Activated CD8-positive, alpha-beta memory T cell treated with anti-CD3 and anti-CD28 coated beads, Interleukin-2, amount 50 U/mL, for 1 hour (primary cell): Measurements from ENCODE around the gene MMP13.
"Not testable (repeated sequence)": the region's sequence is repeated elsewhere in the genome, so short reads cannot be mapped to it uniquely, and the experiment has no call there.

Experiments used
- DNase-seq: peaks from one replicate; pipeline ENCODE4 v3.0.0-alpha.2; 2020; ENCODE audit errors: extremely low read depth

The MMP13 gene

GRCh38 chr11:102935514-102935913, 20.0 kb downstream of the MMP13 start:
- DNase-seq: no peak

DNA sequence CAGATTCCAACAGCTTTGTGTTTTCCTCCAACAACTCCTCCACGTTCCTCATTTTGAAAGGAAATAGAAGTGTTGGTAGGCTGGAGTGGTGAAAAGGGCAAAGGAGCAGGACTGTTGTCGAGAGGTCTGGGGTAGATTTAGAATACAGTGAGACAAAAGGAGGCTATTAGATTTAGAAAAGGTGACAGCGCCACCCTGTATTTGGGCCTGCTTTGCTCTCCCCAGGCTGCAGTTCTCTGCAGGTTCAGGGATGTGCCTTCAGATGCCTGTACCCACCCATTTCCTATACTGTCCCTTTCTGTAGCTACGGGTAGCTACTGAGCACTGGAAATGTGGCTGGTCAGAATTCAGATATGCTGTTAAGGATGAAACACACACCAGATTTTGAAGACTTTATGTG, 20.8 kb downstream of the MMP13 start:
- DNase-seq: no peak

DNA sequence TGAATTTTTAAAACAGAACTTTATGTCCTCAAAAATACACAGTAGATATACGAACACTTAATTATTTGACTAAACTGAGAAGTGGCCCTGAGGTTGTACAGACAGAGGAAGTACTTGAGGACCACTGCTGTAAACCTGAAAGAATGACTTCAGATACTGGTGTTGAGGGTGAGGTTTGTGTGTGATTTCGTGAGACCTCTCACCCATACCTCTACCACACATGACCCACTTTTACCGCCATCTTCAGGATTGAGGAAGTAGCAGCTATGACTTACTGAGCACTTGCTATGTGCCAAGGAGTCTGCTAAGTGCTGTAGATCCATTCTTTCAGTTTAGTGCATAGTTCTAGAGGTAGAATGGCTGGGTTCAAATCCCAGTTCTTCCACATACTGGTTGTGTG, 21.9 kb downstream of the MMP13 start:
- DNase-seq: no peak

DNA sequence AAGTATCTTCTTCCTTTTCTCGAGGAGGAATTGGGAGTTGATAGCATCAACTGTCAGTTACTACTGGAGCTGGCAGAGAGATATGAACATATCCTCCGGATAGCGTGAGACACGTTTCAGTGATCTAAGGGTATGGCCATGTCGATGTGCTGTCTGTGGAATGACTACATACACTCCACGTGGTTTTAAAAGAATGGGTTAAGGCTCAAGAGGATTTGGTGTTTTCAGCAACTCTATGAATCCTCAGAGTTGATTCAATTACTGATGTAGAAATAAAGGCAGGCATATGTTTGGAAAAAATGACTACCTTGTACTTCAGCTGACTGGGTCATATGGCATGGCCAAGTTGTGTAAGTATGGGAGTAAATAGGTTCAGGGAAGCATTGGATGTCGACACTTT, 22.9 kb downstream of the MMP13 start:
- no peak for DNase-seq

GRCh38 chr11:102930451-102930850, 25.1 kb downstream of the MMP13 start:
- no peak for DNase-seq

DNA sequence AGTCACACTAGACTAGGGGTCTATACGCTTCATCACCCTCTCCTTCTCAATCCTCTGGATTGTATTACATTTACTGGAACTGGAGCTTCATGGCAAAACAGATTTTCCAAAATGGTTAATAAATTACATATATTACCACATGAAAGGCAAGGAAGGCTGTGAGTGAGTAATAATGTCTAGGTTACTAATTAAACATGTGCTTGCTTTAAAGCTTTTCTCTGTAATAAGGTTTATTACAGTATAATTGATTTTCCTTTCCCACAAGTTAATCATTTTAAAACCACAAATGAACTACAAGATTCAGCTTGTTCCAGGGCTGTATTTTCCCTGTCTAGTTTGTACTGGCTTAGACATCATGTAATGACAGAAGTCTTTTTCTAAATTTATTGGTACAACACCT, 25.6 kb downstream of the MMP13 start:
- no peak for DNase-seq

DNA sequence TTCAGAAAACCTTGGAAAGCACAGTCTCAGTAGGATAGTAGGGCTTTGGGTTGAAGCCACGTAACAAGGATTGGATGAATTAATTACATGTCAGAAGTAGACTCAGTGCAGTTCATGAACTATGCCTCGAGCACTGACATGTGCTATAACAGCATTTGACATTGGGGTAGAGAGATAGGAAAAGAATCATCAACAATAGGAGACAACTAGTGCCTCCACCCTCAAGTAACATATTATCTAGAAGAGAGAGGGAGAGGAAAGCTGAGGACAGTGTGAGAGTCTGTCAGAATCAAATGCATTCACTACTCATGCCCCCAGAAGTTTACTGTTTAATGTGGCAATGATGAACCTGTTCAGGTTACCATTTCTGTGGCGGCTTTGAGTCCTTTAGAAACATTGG, 26.4 kb downstream of the MMP13 start:
- DNase-seq: no peak

DNA sequence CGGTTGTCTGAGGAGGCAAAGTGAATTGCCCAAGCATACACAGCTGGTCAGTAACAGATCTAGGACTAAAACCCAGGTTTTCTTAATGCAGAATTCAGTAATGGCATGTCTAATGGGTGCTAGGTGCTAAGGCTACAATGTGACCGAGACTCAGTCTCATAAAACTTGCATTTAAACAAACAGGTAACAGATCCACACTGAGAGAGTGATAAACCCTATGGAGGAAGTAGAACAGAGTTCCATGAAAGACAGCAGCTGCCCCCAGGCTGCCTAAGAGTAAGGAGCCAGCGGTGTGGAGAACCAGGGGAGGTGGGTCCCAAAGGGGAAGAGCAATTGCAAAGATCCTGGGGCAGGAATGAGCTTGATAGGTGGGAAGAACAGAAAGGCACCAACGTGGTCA, 27.3 kb downstream of the MMP13 start:
- DNase-seq: no peak

DNA sequence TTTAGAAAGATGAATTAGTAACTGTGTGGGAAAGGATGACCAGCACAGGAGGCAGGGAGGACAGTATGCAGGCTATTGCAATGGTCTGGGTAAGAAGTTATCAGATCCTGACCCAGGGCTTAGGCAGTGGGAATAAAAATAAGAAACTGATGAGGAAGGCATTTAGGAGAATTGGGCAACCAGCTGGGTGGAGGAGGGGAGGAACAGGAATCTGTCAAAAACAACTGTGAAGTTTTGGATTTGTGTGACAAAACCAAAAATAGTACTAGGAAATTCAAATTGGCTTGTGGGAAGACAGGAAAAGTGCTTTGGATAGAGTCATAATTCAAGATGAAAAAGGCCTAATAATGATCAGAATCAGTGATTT, 27.9 kb downstream of the MMP13 start:
- DNase-seq: no peak

GRCh38 chr11:102926961-102927623, 28.4 kb downstream of the MMP13 start:
- no peak for DNase-seq

GRCh38 chr11:102926517-102926916, 29.0 kb downstream of the MMP13 start:
- no peak for DNase-seq

- no peak for DNase-seq
Measured at GRCh38 chr11:102925988-102926387, 29.5 kb downstream of the MMP13 start.

GRCh38 chr11:102924851-102925380, 30.6 kb downstream of the MMP13 start:
- no peak for DNase-seq

GRCh38 chr11:102921587-102922220, 33.8 kb downstream of the MMP13 start:
- no peak for DNase-seq

- no peak for DNase-seq
Measured at GRCh38 chr11:102920118-102920684, 35.3 kb downstream of the MMP13 start.

DNA sequence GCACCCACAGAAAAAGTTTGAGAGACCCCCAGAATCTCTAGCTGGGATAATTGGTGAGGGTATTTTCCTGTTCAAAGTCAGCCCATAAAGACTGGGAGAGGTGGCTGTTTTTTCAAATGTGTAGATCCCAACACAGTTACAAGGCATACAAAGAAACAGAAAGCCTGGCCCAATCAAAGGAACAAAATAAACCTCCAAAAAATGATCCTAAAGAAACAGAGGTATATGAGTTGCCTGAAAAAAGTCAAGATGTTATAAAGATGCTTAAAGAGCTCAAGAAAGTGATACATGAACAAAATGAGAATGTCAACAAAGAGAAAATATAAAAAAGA, 40.5 kb downstream of the MMP13 start:
- DNase-seq: no peak

GRCh38 chr11:102914238-102915043, 41.1 kb downstream of the MMP13 start:
- DNase-seq: no peak

DNA sequence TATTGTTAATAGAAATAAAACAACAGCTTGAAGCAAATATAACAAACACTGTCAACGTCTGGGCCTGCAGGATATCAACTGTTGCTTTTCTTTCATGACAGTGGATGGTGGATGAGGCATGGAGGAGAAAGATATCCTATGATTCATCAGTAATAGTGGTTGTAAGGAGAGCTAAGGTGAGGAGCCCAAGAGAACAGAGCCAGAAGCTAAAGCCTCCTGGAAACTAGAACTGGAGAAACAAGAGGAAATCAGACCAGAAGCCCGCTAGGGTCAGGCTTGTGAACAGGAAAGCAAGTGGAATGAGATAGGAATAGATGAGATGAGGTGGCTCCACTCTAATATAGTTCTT, 43.1 kb downstream of the MMP13 start:
- no peak for DNase-seq

DNA sequence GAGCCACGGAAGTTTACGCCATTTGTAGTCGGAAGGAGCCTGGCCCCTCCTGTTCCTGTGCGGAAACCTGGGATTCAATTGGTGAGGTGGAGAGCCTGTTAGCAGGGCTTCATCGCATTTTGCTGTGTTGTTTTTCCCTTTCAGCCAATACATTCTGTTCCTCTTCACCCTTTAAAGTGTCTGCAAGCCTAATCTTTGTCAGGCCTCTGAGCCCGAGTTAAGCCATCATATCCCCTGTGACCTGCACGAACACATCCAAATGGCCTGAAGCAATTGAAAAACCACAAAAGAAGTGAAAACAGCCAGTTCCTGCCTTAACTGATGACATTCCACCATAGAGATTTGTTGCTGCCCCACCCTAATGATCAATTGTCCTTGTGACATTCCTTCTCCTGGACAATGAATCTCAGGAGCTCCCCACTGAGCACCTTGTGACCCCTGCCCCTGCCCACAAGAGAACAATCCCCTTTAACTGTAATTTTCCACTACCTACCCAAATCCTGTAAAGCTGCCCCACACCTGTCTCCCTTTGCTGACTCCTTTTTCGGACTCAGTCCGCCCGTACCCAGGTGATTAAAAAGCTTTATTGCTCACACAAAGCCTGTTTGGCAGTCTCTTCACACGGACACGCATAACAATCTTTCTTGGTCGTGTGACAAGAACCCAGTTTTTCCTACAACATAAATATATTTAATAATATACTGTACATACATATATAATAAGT, 43.6 kb downstream of the MMP13 start:
- no peak for DNase-seq

GRCh38 chr11:102905848-102906247, 49.7 kb downstream of the MMP13 start:
- not testable (repeated sequence) for DNase-seq

GRCh38 chr11:102903895-102904294, 51.6 kb downstream of the MMP13 start:
- DNase-seq: not testable (repeated sequence)

DNA sequence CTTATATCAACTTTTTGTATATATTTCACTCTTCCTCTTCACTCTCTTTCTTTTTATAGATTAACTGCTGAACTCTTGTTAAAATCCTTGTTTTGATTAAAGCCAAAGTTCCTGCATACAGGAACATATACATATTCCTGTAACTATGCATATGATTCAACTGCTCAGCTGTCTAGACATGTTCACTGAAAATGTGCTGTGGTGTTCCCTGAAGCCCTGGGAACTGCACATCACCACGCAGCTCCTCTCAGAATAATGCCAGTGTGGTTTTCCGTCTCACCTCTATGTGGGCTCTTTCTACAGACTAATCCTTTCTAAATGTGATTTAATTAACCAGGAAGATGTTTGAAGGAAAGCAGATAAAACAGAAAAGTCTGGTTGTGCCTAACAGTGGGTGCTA, 55.2 kb downstream of the MMP13 start:
- no peak for DNase-seq
